Right forelimb (tissue), 1 donor: ENCODE measurements around the gene C11orf24.

ENCODE experiments used
- DNase-seq: peaks from one replicate; pipeline ENCODE4 v3.0.0-alpha.2; 2018

The C11orf24 gene

DNA sequence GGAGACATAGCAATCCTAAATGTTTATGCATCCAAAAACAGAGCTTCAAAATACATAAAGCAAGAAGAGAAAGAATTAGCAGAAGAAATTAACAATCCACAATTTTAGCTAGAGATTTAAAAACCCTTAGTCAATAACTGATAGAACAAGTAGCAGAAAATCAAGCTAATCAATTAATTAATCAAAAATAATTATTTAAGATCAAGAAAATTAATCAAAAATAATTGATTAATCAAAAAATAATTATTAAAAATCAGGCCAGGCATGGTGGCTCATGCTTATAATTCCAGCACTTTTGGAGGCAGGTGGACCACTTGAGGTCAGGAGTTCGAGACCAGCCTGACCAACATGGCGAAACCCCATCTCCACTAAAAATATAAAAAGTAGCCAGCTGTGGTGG lies 29.2 kb downstream of the C11orf24 start:
- DNase-seq: no peak

DNA sequence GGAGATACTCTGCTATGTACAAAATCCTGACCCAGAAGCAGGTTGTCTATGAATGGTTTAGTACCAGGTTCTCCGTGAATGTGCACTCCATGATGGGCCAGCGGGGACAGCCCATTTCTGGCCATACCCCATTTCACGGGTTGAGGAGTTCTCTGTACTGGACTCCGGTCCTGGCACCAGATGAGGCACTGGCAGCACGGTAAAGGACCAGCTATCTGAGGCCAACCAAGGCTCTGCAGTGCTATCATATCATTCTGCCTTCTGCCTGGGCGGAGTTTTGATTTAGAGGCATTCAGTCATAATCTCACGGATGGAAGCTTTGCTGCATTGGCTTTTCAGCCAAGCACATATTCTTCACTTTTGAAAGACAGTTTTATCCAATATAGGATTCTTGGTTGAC lies 40.2 kb downstream of the C11orf24 start:
- no peak for DNase-seq

DNA sequence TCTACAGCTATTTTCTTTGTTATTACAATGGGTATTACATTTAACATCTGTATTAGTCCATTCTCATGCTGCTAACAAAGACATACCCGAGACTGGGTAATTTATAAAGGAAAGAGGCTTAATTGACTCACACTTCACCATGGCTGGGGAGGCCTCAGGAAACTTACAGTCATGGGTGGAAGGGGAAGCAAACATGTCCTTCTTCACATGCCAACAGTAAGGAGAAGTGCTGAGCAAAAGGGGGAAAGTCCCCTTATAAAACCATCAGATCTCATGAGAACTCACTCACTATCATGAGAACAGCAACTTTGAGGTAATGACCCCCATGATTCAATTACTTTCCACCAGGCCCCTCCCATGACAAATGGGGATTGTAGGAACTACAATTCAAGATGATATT lies 42.2 kb downstream of the C11orf24 start:
- DNase-seq: no peak

DNA sequence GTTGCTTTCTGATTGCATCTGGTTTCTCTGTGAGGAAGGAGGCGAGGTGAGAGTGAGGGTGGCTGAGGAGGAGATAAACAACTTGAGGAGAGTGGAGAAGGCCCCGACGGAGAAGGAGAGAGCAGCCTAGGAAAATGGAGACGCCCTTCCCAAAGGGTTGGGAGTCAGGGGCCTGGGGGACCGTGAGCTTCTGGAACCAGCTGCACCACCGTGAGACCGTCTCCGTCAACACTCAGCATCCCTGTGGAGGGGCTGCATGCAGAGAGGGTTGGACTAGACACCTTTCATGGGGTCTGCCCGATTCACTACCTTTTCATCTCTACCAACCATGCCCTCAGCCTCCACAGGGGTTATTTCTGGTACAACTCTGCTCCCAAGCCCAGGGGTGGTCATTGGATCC lies 45.4 kb downstream of the C11orf24 start:
- DNase-seq: no peak

DNA sequence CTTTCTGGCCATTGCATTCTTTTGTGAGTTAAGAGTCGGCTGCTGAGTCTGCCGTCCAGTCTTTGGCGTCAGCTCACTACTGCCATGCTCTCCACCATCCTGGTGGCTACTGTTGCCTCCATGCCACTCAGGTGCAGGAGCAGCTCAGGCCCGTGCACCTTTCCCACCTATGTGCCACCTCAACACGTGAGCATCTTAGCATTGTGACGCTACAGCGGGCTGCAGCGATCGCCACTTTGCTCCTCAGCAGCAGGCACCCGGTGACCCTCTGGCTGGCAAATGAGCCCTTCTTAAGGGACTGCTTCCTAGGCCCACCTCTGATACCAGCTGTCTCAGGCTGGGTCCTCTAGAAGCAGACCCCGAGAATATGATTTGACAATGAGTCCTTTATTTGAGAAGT lies 47.2 kb downstream of the C11orf24 start:
- no peak for DNase-seq

DNA sequence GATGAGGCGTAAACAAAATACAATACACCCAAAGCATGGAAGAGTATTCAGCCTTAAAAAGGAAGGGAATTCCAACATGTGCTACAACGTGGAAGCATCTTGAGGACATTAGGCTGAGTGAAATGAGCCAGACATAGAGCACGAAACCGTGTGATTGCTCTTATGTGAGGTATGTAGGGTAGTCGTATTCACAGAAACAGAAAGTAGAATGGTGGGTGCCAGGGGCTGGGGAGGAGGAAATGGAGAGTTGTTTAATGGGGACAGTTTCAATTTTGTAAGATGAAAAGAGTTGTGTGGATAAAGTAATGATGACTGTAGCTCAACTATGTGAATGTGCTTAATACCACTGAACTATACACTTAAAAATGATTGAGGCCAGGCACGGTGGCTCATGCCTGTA lies 48.5 kb downstream of the C11orf24 start:
- DNase-seq: no peak

DNA sequence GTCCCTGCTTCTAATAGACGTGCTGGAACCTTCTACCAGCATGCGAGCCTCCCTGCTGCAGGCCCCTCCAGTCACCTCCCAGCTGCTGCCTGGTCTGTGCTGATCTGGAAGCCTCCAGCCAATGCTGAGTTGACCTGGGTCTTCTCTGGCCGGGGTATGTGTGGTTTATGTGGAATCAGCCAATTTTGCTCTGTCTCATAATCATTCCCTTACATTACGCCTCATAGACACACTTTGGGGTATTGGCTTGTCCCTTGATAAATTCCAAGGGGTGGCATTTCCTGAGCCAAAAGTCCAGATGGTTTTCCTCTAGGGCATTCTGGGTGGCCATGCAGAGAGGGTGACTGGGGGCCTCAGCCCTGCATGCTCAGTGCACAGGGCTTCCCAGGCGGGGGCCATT lies 50.4 kb downstream of the C11orf24 start:
- DNase-seq: no peak

DNA sequence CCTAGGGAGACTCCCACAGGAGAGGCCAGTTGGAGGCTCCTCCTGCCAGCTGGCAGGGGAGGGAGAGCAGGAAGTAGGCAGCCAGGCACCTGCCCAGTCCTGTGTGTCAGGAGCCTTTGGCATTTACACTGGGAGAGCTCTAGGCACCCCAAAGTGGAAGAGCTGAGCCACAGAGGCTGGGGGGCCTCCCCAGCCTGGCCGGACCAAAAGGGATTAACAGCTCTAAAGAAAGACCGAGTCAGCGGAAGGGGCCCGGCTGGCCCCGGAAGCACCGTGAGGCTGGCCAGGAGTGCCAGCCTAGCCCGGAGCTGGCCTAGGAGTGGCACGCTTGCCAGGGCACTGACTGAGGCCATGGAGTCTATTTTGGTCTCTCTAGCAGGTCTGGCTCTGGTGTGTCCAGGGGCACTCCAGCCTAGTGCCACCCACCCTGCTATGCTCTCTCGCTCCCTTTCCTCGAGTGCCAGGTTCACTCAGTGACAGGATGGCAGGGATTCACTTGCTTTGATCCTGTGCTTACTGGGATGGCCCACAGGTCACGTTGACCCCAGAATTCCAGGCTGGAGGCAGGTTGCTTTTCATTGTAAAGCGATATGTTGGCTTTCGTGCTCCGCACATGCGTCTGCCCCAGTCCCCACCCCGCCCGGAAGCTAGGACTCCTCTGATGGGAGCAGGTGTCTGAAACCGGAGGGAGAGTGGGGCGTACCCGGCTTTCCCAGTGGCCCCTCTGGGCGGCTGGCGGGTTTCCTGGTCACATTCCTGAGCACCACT lies 55.4 kb downstream of the C11orf24 start:
- no peak for DNase-seq

DNA sequence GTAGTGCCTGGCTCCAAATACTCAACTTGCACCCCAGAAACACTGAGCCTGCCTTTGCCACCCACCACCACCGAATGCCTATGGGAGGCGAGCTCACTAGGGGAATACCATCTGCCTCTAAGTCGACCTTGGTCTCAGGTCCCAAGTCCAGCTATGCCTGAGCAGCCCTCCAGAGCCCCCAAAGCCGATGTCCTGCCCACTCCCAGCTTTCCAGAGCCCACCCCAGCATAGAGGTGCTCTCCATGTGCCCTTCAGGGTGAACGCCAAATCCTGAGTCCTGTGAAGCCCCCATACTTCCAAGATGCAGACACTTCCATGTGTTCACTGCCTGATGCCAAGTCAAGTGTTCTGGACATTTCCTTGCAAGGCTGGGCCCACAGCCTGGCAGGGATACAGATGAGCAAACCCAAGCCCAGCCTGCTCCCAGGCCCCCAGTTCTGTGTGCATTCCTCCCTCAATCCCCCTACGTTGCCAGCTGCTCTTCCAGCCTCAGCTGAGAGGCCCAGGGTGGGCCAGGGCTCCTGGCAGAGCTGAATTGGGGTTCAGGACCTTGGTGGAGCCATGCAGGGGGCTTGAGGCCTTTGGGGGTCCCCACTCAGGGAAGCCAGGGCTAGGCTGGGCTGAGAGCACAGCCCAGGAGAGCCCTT lies 56.1 kb downstream of the C11orf24 start:
- DNase-seq: no peak

DNA sequence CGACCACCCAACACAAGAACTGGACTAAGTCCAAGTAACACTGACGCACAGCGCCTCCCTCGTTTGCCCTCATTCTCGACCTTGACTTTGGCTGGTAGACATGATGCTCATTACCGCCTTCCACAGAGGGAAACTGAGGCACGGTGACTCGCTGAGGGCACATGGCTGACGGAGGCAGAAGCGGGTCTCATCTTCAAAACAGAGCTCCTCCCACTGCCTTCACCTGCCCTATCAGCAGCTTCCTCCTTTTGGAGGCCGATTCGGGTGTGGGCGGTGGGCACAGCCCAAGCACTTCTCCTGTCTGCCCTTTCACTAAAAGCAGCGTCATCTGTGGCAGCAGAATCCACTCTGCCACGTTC lies 56.7 kb downstream of the C11orf24 start:
- DNase-seq: no peak

DNA sequence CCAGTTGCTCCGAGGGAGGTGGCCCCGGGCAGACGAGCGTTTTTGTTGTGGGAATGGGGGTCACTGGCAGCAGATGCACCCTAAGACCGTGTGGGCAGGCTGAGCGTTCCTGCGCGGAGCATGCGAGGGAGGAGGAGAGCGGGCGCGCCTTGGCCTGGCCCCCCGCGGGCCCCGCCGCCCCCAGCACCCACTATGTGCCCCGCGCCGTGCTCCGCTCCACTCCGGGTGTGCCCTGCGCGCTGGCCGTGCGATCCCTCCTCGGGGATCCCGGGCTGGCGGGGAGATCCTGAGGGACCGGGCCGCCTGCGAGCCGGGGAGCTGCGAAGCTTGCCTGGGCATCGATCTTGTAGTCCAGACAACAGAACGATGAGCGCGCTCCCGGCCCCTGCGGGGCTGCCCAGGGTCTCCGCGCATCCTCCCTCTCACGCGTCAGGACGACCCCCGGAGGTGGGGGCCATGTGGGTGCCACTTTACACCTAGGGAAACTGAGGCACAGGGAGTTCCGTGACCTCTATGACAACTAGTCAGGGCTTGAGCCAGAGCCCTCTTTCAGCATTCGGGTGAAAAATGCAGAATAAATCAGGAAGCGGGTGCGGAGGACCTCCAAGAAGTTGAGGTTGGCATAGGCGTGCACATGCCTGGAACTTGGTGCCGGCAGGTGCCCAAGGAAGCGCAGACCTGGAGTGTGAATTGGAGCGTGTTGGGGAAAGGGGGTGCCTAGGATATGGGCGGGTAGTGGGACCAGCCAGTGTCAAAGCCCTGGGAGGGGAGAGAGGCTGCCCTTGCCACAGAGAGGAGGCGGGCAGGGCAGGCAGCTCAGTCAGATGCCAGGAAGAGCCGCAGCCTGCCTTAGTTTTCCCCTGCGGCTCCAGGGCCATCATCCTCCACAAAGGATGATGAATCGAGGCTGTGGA lies 57.3 kb downstream of the C11orf24 start:
- DNase-seq: peak; percentile 57

DNA sequence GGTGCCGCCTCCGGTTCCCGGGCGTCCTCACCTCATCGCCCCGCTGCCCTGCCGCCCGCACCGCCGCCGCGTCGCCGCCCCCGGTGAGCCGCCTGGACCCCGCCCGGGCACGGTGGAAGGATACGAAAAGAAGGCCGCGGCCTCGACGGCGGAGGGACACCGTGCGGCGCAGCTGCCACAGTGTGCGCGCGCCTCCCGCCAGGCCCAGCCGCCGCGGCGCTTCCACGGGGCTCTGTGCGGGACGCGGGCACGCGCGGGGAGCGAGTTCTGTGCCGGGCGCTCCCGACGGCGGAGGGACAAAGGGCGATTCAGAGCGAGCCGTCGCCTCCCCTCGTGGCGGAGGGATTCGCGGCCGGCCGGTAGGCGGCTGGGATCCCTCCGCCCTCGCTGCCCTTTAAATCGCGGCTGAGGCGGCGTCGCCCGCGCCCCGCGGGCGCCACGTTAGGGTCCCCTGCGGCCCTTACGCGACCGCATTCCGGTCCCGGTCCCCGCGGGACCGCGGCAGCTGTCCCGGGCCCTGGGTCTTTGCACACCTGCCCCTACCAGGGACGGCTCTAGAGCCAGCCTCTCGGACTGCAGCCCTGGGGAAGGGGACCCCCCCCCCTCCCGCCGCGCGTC lies 58.1 kb downstream of the C11orf24 start:
- DNase-seq: peak; percentile 94

DNA sequence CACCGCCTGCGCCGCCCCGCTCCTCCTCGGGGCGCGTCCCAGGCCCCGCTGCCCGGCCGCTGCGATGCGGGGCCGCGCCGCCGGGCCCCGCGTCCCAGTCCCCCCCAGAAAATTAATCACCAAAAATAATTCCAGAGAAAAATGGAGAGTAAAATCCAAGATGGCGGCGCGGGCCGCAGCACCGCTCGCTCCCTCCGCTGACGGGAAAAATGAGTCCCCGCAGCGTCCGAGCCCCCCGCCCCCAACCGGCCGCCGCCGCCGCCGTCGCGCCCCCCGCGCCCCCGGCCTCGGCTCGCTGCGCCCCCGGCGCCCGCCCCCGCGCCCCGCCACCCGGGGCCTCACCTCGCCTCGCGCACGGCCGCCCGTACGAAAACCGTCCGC lies 58.6 kb downstream of the C11orf24 start, which contains the start of gene KMT5B:
TSS of gene KMT5B (minus strand) at position 162 of the 381 bp plus-strand sequence. CDS start 23,220 bp downstream, outside the sequence.
- no peak for DNase-seq

DNA sequence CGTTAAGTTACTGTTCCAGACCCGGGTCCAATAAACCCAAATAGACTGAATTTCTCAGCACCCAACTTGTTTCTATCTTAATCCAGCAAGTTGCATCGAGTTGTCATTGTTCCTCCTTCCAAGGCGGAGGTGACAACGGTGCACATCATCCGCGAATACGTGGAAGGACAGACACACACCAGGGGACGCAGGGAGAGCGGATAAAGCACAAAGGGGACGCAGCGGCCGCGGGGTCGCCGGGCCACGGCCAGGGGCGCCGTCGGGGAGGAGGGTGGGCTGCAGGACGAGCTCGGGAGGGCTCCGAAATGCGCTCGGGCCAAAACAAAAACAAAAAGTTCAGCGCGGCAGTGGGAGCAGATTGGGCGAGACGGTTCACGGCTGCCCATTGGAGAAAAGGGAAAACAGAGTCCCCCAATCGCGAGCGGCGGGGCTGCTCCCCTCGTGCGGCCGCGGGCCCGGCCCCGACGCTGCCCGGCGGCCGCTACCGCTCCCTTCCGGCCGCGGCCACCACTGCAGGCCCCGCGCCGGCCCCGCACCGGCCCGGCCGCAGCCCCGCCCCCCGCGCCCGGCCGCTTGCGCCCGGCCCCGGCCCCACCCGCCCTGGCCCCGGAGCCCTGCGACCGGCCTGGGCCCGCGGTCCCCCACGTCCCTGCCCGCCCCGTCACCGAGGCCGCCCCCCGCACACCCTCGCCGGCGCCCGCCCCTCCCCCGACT lies 59.2 kb downstream of the C11orf24 start:
- DNase-seq: peak; percentile 79

DNA sequence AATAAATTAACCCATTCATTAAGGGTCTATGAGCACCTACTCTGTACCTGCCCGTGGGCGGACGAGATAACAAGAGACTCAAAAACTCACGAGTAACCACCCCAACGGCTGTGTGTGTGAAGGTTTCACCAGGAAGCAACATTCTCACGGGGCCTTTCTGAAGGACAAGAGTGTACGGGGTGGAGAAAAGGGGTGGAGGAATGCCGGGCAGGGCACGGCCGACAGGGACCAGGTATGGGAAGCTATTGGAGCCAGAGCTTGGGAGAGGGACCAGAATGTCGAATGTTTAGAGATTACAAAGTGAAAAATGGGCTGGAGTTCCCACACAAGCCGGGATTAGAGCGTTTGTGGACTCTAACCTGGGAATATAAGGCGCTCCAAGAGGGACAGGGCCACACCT lies 60.2 kb downstream of the C11orf24 start:
- DNase-seq: no peak
